ENCODE measurements around the gene ZFHX3. TPM values are rescaled to one million over a fixed set of nuclear protein-coding genes. Genes with fewer than 3 reads are reported as not detected.
A peak's percentile ranks its signal among the peaks of the same experiment; 100 is the strongest.

The ZFHX3 gene
- total RNA-seq, 4 donors from 2014 or later, result 9.1 to 34.0 (median 12.0) TPM

- Histone ChIP-seq H3K27ac (peak overlapping the region in 1 of 2 donors; percentile 17), H3K27me3 (no peaks in the 10 kb centered on the region), H3K9me3 (no peaks in the 10 kb centered on the region), H3K4me3 (no peak overlapping the region), H3K4me1 (no peaks in the 10 kb centered on the region), H3K36me3 (no peaks in the 10 kb centered on the region)
- no peak for DNase-seq
- intact Hi-C loops (cut with DNase I; ENCODE audit: low total_unique reads), result loop anchor here (10.0 kb wide), 1 partner anchor 114 kb away; no protein-coding TSS in a partner anchor
- TF ChIP-seq CTCF (IDR thresholded peaks at IDR 0.05) (no peak), POLR2A (IDR thresholded peaks at IDR 0.05) (no peak)
Measured at GRCh38 chr16:73060892-73061490, 13.1 kb upstream of the ZFHX3 start.

- intact Hi-C loops (cut with DNase I; ENCODE audit: low total_unique reads), result loop anchor here (10.0 kb wide), 1 partner anchor 115 kb away; no protein-coding TSS in a partner anchor
- Histone ChIP-seq H3K36me3 (no peaks in the 10 kb centered on the region), H3K9me3 (no peaks in the 10 kb centered on the region), H3K27me3 (no peaks in the 10 kb centered on the region), H3K4me1 (peaks cover 0 to 2% of the 10 kb centered on the region in 2 donors), H3K27ac (peak overlapping the region; percentile 99), H3K4me3 (peak overlapping the region in 1 of 2 donors; percentile 93)
- no peak for TF ChIP-seq CTCF (IDR thresholded peaks at IDR 0.05)
- TF ChIP-seq POLR2A (IDR thresholded peaks at IDR 0.05), result no peak
- no peak for DNase-seq
Measured at GRCh38 chr16:73059779-73060615, 12.1 kb upstream of the ZFHX3 start.

GRCh38 chr16:73058616-73059409 is 10.9 kb upstream of the ZFHX3 start:
- DNase-seq, result peak in 1 of 2 donors; percentile 51
- intact Hi-C loops (cut with DNase I; ENCODE audit: low total_unique reads), result no loop called here
- Histone ChIP-seq H3K9me3 (no peaks in the 10 kb centered on the region), H3K4me1 (peaks cover 0 to 8% of the 10 kb centered on the region in 2 donors), H3K27me3 (no peaks in the 10 kb centered on the region), H3K27ac (peak overlapping the region; percentile 99), H3K36me3 (no peaks in the 10 kb centered on the region), H3K4me3 (peak overlapping the region; percentile 70 to 93)
- no peak for TF ChIP-seq CTCF (IDR thresholded peaks at IDR 0.05)
- no peak for TF ChIP-seq POLR2A (IDR thresholded peaks at IDR 0.05)

- no peaks in the 10 kb centered on the region for H3K9me3 ChIP-seq
- H3K36me3 ChIP-seq, result no peaks in the 10 kb centered on the region
- no peaks in the 10 kb centered on the region for H3K27me3 ChIP-seq
- H3K27ac ChIP-seq, result peak overlapping the region; percentile 99
- intact Hi-C loops (cut with DNase I; ENCODE audit: low total_unique reads), result no loop called here
- DNase-seq, result peak in 1 of 2 donors; percentile 57
- H3K4me3 ChIP-seq, result peak overlapping the region; percentile 70 to 93
- peak in 1 of 4 experiments; percentile 29 for TF ChIP-seq CTCF (IDR thresholded peaks at IDR 0.05)
- TF ChIP-seq POLR2A (IDR thresholded peaks at IDR 0.05), result no peak
- peaks cover 0 to 11% of the 10 kb centered on the region in 2 donors for H3K4me1 ChIP-seq
Measured at GRCh38 chr16:73058221-73058615, 10.3 kb upstream of the ZFHX3 start.

Data from uterus (tissue), 4 donors.